MM.1S (cell line): ENCODE measurements around the gene AUTS2.

Experiments used
- EZH2 ChIP-seq: fragments of 300-600 bp; sonication (generic); optimal IDR thresholded peaks from 2 replicates; pipeline ENCODE3; 2017; ENCODE audit warnings: low read depth, mild to moderate bottlenecking, antibody characterized with exemption, low read length, mixed read lengths
- TF ChIP-seq, protein P1 (sequence below): fragments of 300-600 bp; sonication (generic); IDR thresholded peaks from 2 replicates; pipeline ENCODE4 v1.5.1; 2016; ENCODE audit warnings: antibody characterized with exemption, low read length, mixed read lengths

DNA sequence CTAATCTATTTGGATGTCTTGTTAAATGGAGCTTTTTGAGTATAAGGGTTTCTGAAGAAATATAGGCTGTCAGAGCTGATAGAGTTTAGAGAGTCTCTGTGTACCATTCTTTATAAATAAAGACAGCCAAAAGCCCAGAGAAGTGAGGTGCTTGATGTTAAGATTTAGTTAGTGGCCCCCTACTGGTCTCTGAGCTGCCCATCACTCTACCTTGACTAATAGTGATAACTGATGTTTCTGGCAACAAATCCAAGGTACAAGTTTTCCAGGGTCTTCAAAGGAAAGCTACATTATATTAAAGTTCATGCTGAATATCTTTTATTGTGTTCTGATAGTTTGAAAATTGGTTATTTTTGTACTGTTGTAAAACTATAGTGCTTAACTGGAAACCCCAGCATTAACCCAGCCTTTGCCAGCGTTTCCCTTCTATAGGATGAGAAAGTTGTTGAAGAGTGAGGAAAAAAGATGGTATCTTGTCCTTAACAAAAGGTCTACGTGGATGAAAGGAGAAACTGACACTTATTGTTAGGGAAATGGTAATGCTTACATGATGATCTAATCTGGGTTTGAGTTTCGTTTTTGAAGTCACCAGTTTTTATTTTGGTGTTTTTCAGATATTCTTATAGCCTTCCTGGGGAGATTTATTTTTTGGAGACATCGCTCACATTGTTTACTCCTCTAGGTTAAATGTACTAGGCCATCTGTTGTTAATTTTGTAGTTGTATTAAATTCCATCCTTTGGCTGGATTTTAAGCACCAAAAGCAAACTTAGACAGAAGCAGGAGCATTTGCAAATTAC is 79.0 kb downstream of the AUTS2 start:
- TF ChIP-seq, protein P1, sequence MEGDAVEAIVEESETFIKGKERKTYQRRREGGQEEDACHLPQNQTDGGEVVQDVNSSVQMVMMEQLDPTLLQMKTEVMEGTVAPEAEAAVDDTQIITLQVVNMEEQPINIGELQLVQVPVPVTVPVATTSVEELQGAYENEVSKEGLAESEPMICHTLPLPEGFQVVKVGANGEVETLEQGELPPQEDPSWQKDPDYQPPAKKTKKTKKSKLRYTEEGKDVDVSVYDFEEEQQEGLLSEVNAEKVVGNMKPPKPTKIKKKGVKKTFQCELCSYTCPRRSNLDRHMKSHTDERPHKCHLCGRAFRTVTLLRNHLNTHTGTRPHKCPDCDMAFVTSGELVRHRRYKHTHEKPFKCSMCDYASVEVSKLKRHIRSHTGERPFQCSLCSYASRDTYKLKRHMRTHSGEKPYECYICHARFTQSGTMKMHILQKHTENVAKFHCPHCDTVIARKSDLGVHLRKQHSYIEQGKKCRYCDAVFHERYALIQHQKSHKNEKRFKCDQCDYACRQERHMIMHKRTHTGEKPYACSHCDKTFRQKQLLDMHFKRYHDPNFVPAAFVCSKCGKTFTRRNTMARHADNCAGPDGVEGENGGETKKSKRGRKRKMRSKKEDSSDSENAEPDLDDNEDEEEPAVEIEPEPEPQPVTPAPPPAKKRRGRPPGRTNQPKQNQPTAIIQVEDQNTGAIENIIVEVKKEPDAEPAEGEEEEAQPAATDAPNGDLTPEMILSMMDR, result peak; percentile 20
- no peak for TF ChIP-seq EZH2
